HCT116 (cell line): ENCODE results near the gene LDLRAD4.

Experiments used
- CEBPB ChIP-seq: IDR thresholded peaks from 2 replicates; pipeline ENCODE4 v1.6.1; 2012; ENCODE audit warnings: low read depth
- CTCF ChIP-seq, 3 experiments: fragments of 200-600 bp in 1 of 3; sonication (generic) in 1 of 3; IDR thresholded peaks in 2 of 3; conservative IDR thresholded peaks in 1 of 3; 2 replicates each; pipeline ENCODE4 v1.5.1; 2012 to 2017; ENCODE audit warnings: low read depth in 2 of 3, low read length in 2 of 3, antibody characterized with exemption in 1 of 3, borderline replicate concordance in 1 of 3, control low read depth in 1 of 3, mild to moderate bottlenecking in 1 of 3, mixed read lengths in 1 of 3, mixed run types in 1 of 3, moderate library complexity in 1 of 3; ENCODE audit not compliant: insufficient read depth in 1 of 3
- EGR1 ChIP-seq: IDR thresholded peaks from 2 replicates; pipeline ENCODE4 v1.6.1; 2012; ENCODE audit warnings: low read depth
- EZH2 ChIP-seq: fragments of 200-600 bp; sonication (generic); IDR thresholded peaks from 2 replicates; pipeline ENCODE4 v1.6.1; 2017; ENCODE audit warnings: antibody characterized with exemption, mixed run types
- EZH2phosphoT487 ChIP-seq: fragments of 200-600 bp; IDR thresholded peaks from 2 replicates; pipeline ENCODE4 v1.6.1; 2018; ENCODE audit warnings: antibody characterized with exemption, borderline replicate concordance
- FOSL1 ChIP-seq: IDR thresholded peaks from 2 replicates; pipeline ENCODE4 v1.6.1; 2012; ENCODE audit warnings: low read depth
- POLR2A ChIP-seq: IDR thresholded peaks from 2 replicates; pipeline ENCODE4 v1.7.0; 2011; ENCODE audit warnings: borderline replicate concordance; ENCODE audit not compliant: insufficient read depth, insufficient read length; ENCODE audit errors: extremely low read depth
- POLR2AphosphoS5 ChIP-seq: IDR thresholded peaks from 2 replicates; pipeline ENCODE4 v1.6.1; 2011; ENCODE audit warnings: mild to moderate bottlenecking, low read depth, low read length, moderate library complexity
- RAD21 ChIP-seq: IDR thresholded peaks from 2 replicates; pipeline ENCODE4 v1.6.1; 2012; ENCODE audit warnings: low read depth, mild to moderate bottlenecking
- SIN3A ChIP-seq: IDR thresholded peaks from 2 replicates; pipeline ENCODE4 v1.6.1; 2012; ENCODE audit warnings: low read depth
- YY1 ChIP-seq: IDR thresholded peaks from 2 replicates; pipeline ENCODE4 v1.6.1; 2011; ENCODE audit warnings: low read length, low read depth, moderate library complexity, mild to moderate bottlenecking; ENCODE audit not compliant: insufficient replicate concordance; ENCODE audit errors: extremely low read depth
- TF ChIP-seq, protein P1 (sequence below): IDR thresholded peaks from 2 replicates; pipeline ENCODE4 v1.6.1; 2012

- TF ChIP-seq CTCF (IDR thresholded peaks at IDR 0.05 in 2 of 3, conservative IDR thresholded peaks at IDR 0.05 in 1 of 3; ENCODE audit: borderline replicate concordance in 1 of 3, insufficient read depth in 1 of 3, low read depth in 2 of 3, low read length in 2 of 3) (no peak), POLR2A (no peak), EZH2 (no peak), EGR1 (no peak), SIN3A (no peak), POLR2AphosphoS5 (no peak), CEBPB (no peak), EZH2phosphoT487 (no peak), FOSL1 (no peak), YY1 (no peak), RAD21 (no peak)
- TF ChIP-seq, protein P1, sequence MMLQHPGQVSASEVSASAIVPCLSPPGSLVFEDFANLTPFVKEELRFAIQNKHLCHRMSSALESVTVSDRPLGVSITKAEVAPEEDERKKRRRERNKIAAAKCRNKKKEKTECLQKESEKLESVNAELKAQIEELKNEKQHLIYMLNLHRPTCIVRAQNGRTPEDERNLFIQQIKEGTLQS = no peak
Observed at GRCh38 chr18:13545955-13546354, 327.4 kb downstream of the LDLRAD4 start.
